ENCODE data around the gene MCF2L2. TPM values are rescaled to one million over a fixed set of nuclear protein-coding genes. Genes with fewer than 3 reads are reported as not detected.

The MCF2L2 gene
- total RNA-seq, 1 experiment from 2014 or later, result 3.9 TPM

GRCh38 chr3:183288117-183288516, 140.3 kb downstream of the MCF2L2 start:
- H3K4me1 Mint-ChIP-seq (ENCODE audit: low read depth, unreplicated experiment), result peaks cover 6% of the 10 kb centered on the region
- H3K4me3 Mint-ChIP-seq (ENCODE audit: unreplicated experiment), result no peak overlapping the region
- no peak overlapping the region for H3K27ac Mint-ChIP-seq (ENCODE audit: unreplicated experiment)
- DNase-seq, result no peak
- TF ChIP-seq, protein P1, sequence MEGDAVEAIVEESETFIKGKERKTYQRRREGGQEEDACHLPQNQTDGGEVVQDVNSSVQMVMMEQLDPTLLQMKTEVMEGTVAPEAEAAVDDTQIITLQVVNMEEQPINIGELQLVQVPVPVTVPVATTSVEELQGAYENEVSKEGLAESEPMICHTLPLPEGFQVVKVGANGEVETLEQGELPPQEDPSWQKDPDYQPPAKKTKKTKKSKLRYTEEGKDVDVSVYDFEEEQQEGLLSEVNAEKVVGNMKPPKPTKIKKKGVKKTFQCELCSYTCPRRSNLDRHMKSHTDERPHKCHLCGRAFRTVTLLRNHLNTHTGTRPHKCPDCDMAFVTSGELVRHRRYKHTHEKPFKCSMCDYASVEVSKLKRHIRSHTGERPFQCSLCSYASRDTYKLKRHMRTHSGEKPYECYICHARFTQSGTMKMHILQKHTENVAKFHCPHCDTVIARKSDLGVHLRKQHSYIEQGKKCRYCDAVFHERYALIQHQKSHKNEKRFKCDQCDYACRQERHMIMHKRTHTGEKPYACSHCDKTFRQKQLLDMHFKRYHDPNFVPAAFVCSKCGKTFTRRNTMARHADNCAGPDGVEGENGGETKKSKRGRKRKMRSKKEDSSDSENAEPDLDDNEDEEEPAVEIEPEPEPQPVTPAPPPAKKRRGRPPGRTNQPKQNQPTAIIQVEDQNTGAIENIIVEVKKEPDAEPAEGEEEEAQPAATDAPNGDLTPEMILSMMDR (IDR thresholded peaks at IDR 0.05; ENCODE audit: insufficient read depth in 1 of 2, low read depth in 1 of 2, low read length in 1 of 2, severe bottlenecking in 1 of 2, unreplicated experiment in 1 of 2), result no peak
- H3K4me3 ChIP-seq (ENCODE audit: low read depth, low read length), result no peak overlapping the region
- no peaks in the 10 kb centered on the region for H3K9me3 ChIP-seq
- peaks cover 7% of the 10 kb centered on the region for H3K36me3 Mint-ChIP-seq (ENCODE audit: insufficient read depth, unreplicated experiment)
- no TSS peak for BruUV-seq (replicated peaks)
- H3K27me3 ChIP-seq (replicated peaks; ENCODE audit: control insufficient read depth, insufficient read depth, low read length), result no peaks in the 10 kb centered on the region
- CTCF ChIA-PET, result no interaction called here
- intact Hi-C loops (cut with micrococcal nuclease; ENCODE audit: unreplicated experiment), result no loop called here
- H3K9me3 Mint-ChIP-seq (ENCODE audit: unreplicated experiment), result no peaks in the 10 kb centered on the region
- H3K36me3 ChIP-seq (ENCODE audit: control insufficient read depth, insufficient read depth, low read length), result no peaks in the 10 kb centered on the region; the same call in 1 of the 2 replicates
- H3K4me1 ChIP-seq, result peaks cover 13% of the 10 kb centered on the region
- H3K27me3 Mint-ChIP-seq (ENCODE audit: insufficient read depth, unreplicated experiment), result no peaks in the 10 kb centered on the region
- POLR2A ChIA-PET, result no interaction called here

DNA sequence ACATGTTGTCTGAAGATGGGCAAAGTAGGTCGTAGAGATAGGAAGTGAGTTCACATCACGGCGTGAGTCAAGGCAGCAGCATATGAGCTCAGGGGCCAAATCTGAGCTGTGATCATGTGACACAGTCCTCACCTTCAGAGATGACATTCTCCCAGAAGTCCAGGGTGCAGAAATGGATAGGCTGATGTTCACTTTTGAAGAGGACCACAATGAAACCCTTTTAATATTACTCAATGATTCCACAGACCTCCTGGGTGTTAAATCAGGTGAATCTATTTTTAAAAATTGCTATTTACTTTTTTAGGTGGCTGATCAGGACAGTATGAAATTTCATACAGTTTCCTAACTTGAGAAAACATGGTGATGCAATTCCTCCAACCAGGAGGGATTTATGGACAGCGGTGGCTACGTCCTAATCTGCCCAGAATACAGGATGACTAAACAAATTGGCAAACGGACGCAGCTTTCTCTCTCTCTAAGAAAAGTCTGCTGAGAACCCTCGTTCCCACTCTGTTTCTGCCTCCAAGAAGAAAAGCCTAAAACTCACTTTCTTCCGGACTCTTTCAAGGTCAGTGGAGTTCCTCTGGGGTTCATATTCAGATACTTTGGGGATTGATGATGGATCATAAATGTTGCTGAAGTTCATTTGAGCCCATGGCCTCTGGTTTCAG, 141.0 kb downstream of the MCF2L2 start:
- intact Hi-C loops (cut with micrococcal nuclease; ENCODE audit: unreplicated experiment), result no loop called here
- no peak for DNase-seq
- H3K4me1 Mint-ChIP-seq (ENCODE audit: low read depth, unreplicated experiment), result peaks cover 6% of the 10 kb centered on the region
- POLR2A ChIA-PET, result no interaction called here
- no peak overlapping the region for H3K27ac Mint-ChIP-seq (ENCODE audit: unreplicated experiment)
- H3K9me3 Mint-ChIP-seq (ENCODE audit: unreplicated experiment), result no peaks in the 10 kb centered on the region
- no TSS peak for BruUV-seq (replicated peaks)
- H3K36me3 ChIP-seq (ENCODE audit: control insufficient read depth, insufficient read depth, low read length), result no peaks in the 10 kb centered on the region; the same call in 1 of the 2 replicates
- no peaks in the 10 kb centered on the region for H3K27me3 Mint-ChIP-seq (ENCODE audit: insufficient read depth, unreplicated experiment)
- H3K4me3 Mint-ChIP-seq (ENCODE audit: unreplicated experiment), result no peak overlapping the region
- H3K27me3 ChIP-seq (replicated peaks; ENCODE audit: control insufficient read depth, insufficient read depth, low read length), result no peaks in the 10 kb centered on the region
- peaks cover 13% of the 10 kb centered on the region for H3K4me1 ChIP-seq
- peaks cover 7% of the 10 kb centered on the region for H3K36me3 Mint-ChIP-seq (ENCODE audit: insufficient read depth, unreplicated experiment)
- TF ChIP-seq, protein P1 (IDR thresholded peaks at IDR 0.05; ENCODE audit: insufficient read depth in 1 of 2, low read depth in 1 of 2, low read length in 1 of 2, severe bottlenecking in 1 of 2, unreplicated experiment in 1 of 2), result no peak
- no peaks in the 10 kb centered on the region for H3K9me3 ChIP-seq
- no peak overlapping the region for H3K4me3 ChIP-seq (ENCODE audit: low read depth, low read length)
- CTCF ChIA-PET, result no interaction called here

DNA sequence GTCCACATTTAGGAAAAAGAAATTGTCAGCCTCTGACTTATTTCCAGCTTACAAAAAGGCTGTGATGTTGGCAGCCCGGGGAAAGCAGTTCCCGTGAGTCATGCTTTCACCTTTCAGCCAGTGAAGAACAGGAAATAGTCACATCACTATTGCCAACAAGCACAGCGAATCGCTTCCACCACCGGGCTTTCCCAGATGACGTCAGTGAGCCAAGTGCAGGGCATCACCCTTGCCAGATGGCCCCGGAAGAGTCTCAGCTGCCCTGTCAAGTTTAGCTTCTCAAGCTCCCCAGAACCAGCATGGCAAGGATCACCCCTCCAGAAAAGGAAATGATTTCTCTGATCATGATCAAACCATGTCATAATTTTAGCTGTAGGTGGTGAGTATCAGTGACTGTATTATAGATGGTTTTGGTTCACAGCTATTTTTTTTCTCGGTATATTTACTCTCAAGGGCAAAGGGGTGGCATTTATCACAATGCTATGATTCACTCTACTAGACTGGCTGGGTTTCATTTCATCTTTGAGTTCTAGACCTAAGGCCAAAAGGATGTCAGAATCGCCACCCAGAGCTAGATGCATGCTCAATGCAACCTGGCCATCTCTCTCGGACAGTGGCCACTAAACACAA, 142.5 kb downstream of the MCF2L2 start:
- Mint-ChIP-seq H3K4me1 (ENCODE audit: low read depth, unreplicated experiment) (no peaks in the 10 kb centered on the region), H3K27ac (ENCODE audit: unreplicated experiment) (no peak overlapping the region), H3K27me3 (ENCODE audit: insufficient read depth, unreplicated experiment) (no peaks in the 10 kb centered on the region), H3K4me3 (ENCODE audit: unreplicated experiment) (no peak overlapping the region), H3K36me3 (ENCODE audit: insufficient read depth, unreplicated experiment) (peaks cover 4% of the 10 kb centered on the region), H3K9me3 (ENCODE audit: unreplicated experiment) (no peaks in the 10 kb centered on the region)
- no TSS peak for BruUV-seq (replicated peaks)
- no peaks in the 10 kb centered on the region; the same call in 1 of the 2 replicates for H3K36me3 ChIP-seq (ENCODE audit: control insufficient read depth, insufficient read depth, low read length)
- POLR2A ChIA-PET, result interaction anchor here (0.6 kb wide), 1 partner anchor 25 kb away, joined by 3 read pairs; no protein-coding TSS in a partner anchor
- CTCF ChIA-PET, result no interaction called here
- H3K4me3 ChIP-seq (ENCODE audit: low read depth, low read length), result no peak overlapping the region
- intact Hi-C loops (cut with micrococcal nuclease; ENCODE audit: unreplicated experiment), result no loop called here
- peaks cover 3% of the 10 kb centered on the region; the same call in 1 of the 2 replicates for H3K4me1 ChIP-seq
- no peaks in the 10 kb centered on the region for H3K27me3 ChIP-seq (replicated peaks; ENCODE audit: control insufficient read depth, insufficient read depth, low read length)
- no peak for DNase-seq
- TF ChIP-seq, protein P1 (IDR thresholded peaks at IDR 0.05; ENCODE audit: insufficient read depth in 1 of 2, low read depth in 1 of 2, low read length in 1 of 2, severe bottlenecking in 1 of 2, unreplicated experiment in 1 of 2), result no peak
- no peaks in the 10 kb centered on the region for H3K9me3 ChIP-seq

Data from Caco-2 (cell line).